Nephron (organoid): Measurements from ENCODE around the gene EPS8.
A peak's percentile ranks its signal among the peaks of the same experiment; 100 is the strongest.

Source experiments
- H3K27ac Mint-ChIP-seq, 3 experiments: 2 replicates each; pipeline ENCODE4 v1.8.0; 2020; ENCODE audit warnings: mixed read lengths in 3 of 3, mild to moderate bottlenecking in 2 of 3, moderate library complexity in 1 of 3
- H3K27me3 Mint-ChIP-seq: 2 replicates; pipeline ENCODE4 v1.8.0; 2021; ENCODE audit warnings: low read depth, mild to moderate bottlenecking, moderate library complexity, mixed read lengths
- H3K36me3 Mint-ChIP-seq: 2 replicates; pipeline ENCODE4 v1.8.0; 2020; ENCODE audit warnings: low read depth, mixed read lengths
- H3K4me1 Mint-ChIP-seq: 2 replicates; pipeline ENCODE4 v1.8.0; 2020; ENCODE audit warnings: mixed read lengths
- H3K4me3 Mint-ChIP-seq, 3 experiments: 2 replicates each; pipeline ENCODE4 v1.8.0; 2020; ENCODE audit warnings: mild to moderate bottlenecking in 3 of 3, mixed read lengths in 3 of 3, moderate library complexity in 2 of 3
- H3K9me3 Mint-ChIP-seq: 2 replicates; pipeline ENCODE4 v1.8.0; 2020; ENCODE audit warnings: mixed read lengths
- TF ChIP-seq, protein P1 (sequence below), 3 experiments: fragments of 200-600 bp; sonication (generic); IDR thresholded peaks; one replicate each; pipeline ENCODE4 v1.5.0; 2021; ENCODE audit warnings: antibody characterized with exemption in 3 of 3; ENCODE audit not compliant: unreplicated experiment in 3 of 3

Gene EPS8

DNA sequence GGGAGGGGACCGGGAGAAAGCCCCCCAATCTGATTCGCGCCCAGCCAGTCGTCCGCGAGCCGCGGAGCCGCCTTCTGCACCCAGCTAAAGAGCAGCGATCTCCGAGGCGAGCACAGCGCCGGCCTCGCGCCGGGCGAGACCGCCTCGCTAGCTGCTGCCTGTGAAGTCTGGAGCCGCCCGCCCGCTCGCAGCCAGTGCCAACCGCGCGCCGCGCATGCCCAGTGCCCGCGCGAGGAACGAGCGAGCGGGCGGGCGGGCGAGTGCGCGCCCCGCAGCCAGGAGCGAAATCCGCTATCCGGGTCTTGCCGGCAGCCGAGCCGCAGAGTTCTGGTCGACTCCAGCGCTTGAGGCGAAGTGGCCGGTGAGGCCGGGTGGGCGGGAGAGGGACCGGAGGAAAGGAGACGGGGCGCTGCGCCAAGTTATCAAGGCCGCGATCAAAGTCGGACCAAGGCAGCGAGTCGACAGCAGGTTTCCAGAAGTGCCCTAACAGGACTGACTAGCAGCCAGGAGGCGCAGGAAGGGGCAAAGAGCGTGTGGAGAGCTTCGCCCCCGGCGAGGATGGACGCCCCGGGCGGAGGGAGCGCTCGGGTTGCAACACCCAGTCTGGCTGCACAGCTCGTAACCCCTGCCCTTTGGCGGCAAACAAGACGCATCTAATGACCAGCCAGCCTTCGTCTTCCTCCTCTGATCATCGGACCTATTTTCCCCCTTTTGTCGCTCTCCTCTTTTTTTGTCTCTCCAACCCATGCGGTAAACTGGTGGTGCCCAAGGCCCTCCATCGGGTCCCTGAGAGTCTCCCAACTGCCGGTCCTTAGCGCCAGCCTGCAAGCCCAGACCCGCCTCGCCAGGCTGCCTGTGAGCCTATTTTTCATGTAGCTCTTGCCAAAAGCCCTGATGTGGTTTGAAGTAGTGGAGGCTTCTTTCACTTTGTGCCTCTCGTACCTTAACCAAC is at the start of gene EPS8:
Gene EPS8, minus strand, starts transcription at position 169 of the 952 bp plus-strand sequence. CDS start 106,437 bp downstream, outside the sequence.
- Mint-ChIP-seq H3K27ac (peak within 1 kb of the TSS; percentile 89 to 96 (median 95)), H3K36me3 (peaks cover 8% of the 10 kb centered on the region), H3K4me3 (peak within 1 kb of the TSS; percentile 87 to 93 (median 93)), H3K9me3 (no peaks in the 10 kb centered on the region), H3K27me3 (peaks cover 14% of the 10 kb centered on the region), H3K4me1 (peaks cover 25% of the 10 kb centered on the region)
- TF ChIP-seq, protein P1, sequence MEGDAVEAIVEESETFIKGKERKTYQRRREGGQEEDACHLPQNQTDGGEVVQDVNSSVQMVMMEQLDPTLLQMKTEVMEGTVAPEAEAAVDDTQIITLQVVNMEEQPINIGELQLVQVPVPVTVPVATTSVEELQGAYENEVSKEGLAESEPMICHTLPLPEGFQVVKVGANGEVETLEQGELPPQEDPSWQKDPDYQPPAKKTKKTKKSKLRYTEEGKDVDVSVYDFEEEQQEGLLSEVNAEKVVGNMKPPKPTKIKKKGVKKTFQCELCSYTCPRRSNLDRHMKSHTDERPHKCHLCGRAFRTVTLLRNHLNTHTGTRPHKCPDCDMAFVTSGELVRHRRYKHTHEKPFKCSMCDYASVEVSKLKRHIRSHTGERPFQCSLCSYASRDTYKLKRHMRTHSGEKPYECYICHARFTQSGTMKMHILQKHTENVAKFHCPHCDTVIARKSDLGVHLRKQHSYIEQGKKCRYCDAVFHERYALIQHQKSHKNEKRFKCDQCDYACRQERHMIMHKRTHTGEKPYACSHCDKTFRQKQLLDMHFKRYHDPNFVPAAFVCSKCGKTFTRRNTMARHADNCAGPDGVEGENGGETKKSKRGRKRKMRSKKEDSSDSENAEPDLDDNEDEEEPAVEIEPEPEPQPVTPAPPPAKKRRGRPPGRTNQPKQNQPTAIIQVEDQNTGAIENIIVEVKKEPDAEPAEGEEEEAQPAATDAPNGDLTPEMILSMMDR (IDR thresholded peaks at IDR 0.05; ENCODE audit: unreplicated experiment in 3 of 3) = no peak

DNA sequence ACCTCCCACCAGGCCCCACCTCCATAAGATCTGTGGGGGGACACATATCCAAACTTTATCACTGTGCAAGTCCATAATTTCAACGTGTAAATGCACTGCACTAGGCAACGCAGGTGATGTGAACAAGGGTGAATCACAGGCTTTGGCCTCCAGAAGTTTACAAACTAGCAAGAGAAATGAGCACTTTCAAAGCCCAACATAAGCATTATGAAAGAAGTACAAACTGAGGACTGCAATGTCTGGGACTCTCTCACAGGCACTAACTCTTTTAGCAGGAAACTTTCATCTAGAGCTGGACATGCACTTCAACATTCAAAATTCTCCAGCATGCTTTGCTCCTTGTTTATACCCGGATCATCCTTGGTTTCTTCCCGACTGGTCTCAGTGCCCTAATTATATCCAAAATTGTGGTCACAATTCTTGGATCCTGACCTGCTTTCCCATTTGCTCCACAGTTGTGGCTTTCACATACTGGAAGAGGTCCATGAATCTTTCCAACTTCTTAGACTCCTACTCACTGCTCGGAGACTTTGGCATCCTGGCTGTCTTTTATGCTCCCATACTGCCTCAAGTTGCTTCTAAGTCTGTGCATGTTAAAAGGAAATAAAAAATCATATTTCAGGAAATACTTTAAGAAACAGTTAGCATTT is 48.1 kb upstream of the EPS8 start:
- Mint-ChIP-seq H3K27me3 (peaks cover 4% of the 10 kb centered on the region), H3K27ac (peak overlapping the region; percentile 66 to 92 (median 84)), H3K9me3 (peaks cover 5% of the 10 kb centered on the region), H3K36me3 (no peaks in the 10 kb centered on the region), H3K4me3 (peak overlapping the region in 1 of 3 experiments; percentile 22), H3K4me1 (peaks cover 30% of the 10 kb centered on the region)
- TF ChIP-seq, protein P1 (IDR thresholded peaks at IDR 0.05; ENCODE audit: unreplicated experiment in 3 of 3) = no peak

DNA sequence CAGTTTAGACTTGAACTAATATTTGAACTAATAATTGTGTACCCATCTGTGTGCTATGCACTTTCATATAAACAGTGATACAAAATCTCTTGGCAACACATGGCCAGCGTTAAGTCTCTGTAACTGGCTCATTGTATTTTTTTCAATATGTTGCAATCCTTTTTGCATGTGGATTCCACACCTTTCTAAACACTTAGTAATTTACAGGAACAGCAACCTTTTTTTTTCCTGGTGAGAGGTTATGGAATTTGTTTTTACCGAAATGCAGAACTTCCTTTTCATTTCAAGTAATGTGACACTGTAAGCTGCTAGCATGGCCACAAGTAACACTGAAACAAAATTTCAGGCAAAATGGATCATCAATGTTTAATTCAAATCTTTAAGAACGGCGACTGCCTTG is 45.4 kb upstream of the EPS8 start:
- H3K4me1 Mint-ChIP-seq = peaks cover 42% of the 10 kb centered on the region
- no peak overlapping the region for H3K4me3 Mint-ChIP-seq
- peaks cover 5% of the 10 kb centered on the region for H3K9me3 Mint-ChIP-seq
- peaks cover 4% of the 10 kb centered on the region for H3K27me3 Mint-ChIP-seq
- no peaks in the 10 kb centered on the region for H3K36me3 Mint-ChIP-seq
- H3K27ac Mint-ChIP-seq = no peak overlapping the region
- TF ChIP-seq, protein P1 (IDR thresholded peaks at IDR 0.05; ENCODE audit: unreplicated experiment in 3 of 3) = no peak

DNA sequence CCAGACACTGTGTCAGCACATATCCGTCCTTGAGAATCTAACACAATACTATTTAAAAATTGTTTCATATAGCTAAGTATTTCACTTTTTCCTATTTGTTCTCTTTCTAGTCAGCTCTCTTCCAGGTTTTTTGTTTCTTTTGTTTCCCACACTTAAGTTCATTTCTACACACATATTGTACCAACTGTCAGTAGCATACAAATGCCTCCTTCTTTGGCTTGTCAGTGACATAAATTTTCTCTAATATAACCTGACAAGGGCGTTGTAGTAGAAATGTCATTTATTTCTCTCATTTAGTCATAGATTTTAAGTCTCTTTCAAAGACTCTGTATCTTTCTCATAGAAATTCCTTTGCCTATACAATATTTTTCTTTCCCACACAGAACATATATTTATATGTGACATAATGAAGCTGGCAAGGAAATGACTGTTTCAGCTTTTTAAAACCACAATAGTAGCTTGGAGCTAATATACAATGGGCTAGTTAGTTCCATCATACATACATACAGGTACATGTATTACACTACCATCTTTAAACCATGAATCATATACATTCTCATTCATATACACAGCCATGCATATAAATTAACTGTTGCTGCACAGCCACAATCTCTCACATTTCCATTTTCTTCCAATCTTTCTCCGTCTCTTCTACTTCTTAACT is 42.3 kb upstream of the EPS8 start:
- Mint-ChIP-seq H3K36me3 (no peaks in the 10 kb centered on the region), H3K9me3 (no peaks in the 10 kb centered on the region), H3K27ac (peak overlapping the region; percentile 33 to 61 (median 48)), H3K4me3 (no peak overlapping the region), H3K4me1 (peaks cover 23% of the 10 kb centered on the region), H3K27me3 (no peaks in the 10 kb centered on the region)
- TF ChIP-seq, protein P1 (IDR thresholded peaks at IDR 0.05; ENCODE audit: unreplicated experiment in 3 of 3) = no peak

DNA sequence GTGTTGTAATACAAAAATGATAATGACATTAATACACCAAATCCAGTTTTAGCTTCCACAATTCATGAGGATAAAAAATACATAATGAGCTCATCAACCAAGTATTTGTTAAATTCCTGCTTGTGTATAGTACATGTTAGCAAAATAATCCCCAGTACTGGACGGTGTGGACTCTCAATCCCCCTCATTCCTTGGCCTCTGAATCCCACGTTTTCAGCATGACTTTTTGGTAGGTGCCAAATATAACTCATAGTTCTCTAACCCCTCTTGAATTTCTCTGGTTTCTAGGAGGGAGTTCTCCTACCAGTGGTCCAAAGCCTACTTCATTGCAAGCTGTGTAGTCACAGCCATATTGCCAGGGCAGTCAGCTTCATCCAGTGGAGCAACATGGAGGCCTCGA is 41.4 kb upstream of the EPS8 start:
- H3K27ac Mint-ChIP-seq = peak overlapping the region in 2 of 3 experiments; percentile 33 to 72
- H3K9me3 Mint-ChIP-seq = no peaks in the 10 kb centered on the region
- H3K4me3 Mint-ChIP-seq = no peak overlapping the region
- peaks cover 23% of the 10 kb centered on the region for H3K4me1 Mint-ChIP-seq
- H3K27me3 Mint-ChIP-seq = no peaks in the 10 kb centered on the region
- no peaks in the 10 kb centered on the region for H3K36me3 Mint-ChIP-seq
- TF ChIP-seq, protein P1 (IDR thresholded peaks at IDR 0.05; ENCODE audit: unreplicated experiment in 3 of 3) = no peak
